Fibroblast of mammary gland (primary cell): ENCODE data around the gene PAQR5.

Source experiments
- DNase-seq: peaks from one replicate; pipeline ENCODE4 v3.0.0-alpha.2; 2010; ENCODE audit warnings: low read depth
- H3K4me3 ChIP-seq: 2 replicates; pipeline ENCODE4 v1.5.1; 2011; ENCODE audit warnings: low read depth, mild to moderate bottlenecking, low read length, moderate library complexity; ENCODE audit not compliant: control insufficient read depth
- CTCF ChIP-seq: conservative IDR thresholded peaks from 2 replicates; pipeline ENCODE4 v1.5.1; 2011; ENCODE audit warnings: low read depth, low read length, inconsistent platforms; ENCODE audit not compliant: control insufficient read depth, insufficient read depth

The PAQR5 gene

DNA sequence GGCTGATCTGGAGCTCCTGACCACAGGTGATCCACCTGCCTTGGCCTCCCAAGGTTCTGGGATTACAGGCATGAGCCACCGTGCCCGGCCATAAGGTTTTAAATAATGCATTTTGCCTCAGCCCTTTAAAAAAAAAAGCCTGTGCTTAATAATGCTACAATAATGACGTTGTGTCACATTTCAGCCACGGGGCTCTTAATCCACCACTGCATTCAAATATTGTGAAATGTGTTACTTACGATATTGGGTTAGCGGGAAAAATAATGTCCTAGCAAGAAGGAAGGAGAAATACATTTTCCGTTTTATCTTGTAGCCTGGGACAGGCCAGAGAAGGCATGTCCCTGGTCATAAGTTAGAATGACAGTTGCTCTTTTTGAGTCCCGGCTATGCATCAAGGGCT, 17.6 kb downstream of the PAQR5 start:
- no peak overlapping the region for H3K4me3 ChIP-seq
- no peak for DNase-seq
- TF ChIP-seq CTCF: no peak

DNA sequence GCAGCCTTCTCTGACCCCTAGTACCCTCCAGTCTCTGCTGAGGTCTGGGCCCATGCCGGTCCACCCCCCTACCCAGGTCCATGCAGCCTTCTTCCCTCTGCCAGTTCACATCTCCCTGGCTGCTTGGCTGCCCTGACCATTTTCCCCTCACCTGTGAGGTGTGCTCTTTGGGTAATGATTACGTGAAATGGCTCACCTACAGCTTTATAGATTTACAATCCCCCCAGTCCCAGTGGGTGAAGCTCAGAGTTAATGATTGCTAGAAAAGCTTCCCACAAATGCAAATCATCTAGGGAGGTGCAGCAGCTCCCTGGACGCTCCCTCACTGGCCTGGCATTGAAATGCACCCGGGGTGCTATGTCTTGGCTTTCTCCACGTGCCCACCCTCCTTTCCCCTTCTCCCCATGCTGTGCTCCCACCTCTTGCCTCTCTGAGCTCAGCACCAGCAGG, 18.7 kb downstream of the PAQR5 start:
- H3K4me3 ChIP-seq: no peak overlapping the region
- DNase-seq: no peak
- no peak for TF ChIP-seq CTCF

GRCh38 chr15:69318033-69318432, 19.3 kb downstream of the PAQR5 start:
- no peak overlapping the region for H3K4me3 ChIP-seq
- TF ChIP-seq CTCF: no peak
- DNase-seq: no peak

DNA sequence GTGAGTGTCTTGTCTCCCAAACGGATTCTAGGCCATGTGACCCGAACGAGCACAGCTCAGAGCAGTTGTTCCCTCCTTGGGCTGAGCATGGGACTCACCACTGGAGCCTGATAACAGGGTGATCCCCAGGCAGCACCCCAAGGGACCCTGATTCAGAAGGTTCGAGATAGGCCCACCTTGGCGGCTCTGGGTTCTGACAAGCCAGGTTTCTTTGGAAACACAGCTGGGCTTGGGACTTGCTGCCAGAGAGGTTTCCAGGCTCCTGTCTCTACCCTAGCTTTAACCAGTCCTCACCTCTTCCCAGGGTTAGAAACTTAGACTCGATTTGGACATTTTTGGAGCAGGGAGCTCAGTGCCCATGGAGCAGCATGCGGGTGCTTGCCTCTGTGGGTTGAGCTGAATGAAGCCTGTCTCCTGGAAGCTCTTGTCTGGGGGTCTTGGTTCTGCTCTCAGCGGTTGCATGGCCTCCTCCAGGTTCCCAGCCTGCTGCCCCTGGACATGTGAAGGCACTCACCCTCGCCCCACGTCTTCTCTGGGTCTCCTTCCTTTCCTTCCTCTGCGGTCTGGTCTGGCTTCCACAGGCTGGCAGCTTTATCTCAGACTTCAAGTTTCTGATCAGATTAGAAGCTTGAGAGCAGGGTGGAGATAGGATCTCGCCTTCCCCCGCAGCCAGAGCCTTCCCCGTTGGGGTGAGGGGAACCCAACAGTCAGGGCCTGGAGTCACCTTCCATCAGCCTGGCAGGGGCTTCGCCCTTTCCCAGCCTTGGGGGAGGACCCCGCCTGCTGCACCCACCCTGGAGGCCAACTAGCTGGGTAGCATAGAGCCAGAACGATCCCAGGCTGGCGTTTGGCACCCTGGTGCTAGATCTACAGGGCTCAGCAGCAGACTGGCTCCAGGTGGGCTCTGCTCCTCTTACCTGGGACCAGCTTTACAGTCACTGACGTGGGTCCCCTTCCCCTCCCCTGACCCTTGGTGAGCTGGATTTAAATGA, 21.0 kb downstream of the PAQR5 start:
- TF ChIP-seq CTCF: no peak
- H3K4me3 ChIP-seq: no peak overlapping the region
- no peak for DNase-seq

DNA sequence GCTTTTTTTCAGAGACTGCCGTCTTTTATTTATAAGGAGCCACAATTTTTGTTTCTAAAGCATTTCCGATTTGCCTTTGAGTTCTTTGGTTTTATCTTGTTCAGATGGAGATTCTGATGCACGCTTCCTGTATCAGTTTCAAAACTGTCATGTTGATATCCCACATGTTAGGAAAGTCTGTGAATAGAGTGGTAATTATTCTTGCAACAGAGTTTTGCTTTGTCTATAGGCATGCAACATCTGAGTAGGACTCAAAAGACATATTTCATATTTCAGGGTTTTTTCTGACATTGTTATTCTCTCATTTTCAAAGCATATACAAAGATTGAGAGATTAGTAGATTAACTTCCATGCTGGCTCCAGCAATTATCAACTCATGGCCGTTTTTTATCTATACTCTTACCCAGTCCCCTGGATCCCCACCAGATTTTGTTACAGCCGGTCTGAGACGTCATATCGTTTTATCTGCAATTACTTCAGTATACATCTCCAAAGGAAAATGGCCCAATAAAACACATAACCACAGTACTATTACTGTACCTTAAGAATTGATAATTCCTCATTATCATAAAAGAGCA, 22.4 kb downstream of the PAQR5 start:
- H3K4me3 ChIP-seq: no peak overlapping the region
- no peak for TF ChIP-seq CTCF
- DNase-seq: no peak

DNA sequence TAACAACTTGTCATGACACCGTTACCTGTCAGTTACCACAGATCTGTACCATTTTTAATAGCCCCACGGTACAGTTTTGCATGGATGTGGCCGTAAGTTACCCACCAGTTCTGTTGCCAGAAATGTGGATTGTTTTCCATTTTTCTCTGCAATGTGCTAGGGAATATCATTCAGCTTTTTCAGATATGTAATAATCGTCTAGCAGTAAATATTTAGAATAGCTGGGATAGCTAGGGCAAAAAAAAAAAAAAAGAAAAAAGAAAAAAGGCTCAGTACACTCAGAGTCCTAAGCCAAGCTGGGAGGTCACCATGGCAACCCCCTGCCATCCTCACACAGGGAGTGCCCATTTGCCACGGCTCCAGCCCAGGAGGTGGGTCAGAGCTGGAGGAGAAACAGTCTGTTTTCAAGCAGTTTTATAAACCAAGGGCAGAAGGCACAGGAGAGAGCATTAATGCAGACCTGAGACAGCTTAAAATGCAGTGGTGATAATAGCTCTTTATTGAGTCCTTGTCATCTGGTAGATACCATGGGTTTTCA, 25.2 kb downstream of the PAQR5 start:
- no peak for DNase-seq
- no peak overlapping the region for H3K4me3 ChIP-seq
- no peak for TF ChIP-seq CTCF
